Spleen (tissue), 7 donors: ENCODE results near the gene TCF12.

ENCODE experiments used
- CTCF ChIP-seq, 11 experiments: fragments of 200-600 bp in 7 of 11; fragments of 450-650 bp in 4 of 11; sonication (generic) in 4 of 11; IDR thresholded peaks in 8 of 11; conservative IDR thresholded peaks in 3 of 11; 1 replicate in 7 of 11; 2 replicates in 4 of 11; pipeline versions ENCODE4 v1.4.0 to v1.8.0; 2016 to 2021; ENCODE audit warnings: antibody characterized with exemption in 11 of 11, inconsistent platforms in 4 of 11, mild to moderate bottlenecking in 1 of 11
- POLR2A ChIP-seq, 3 donors: fragments of 450-650 bp; IDR thresholded peaks; one replicate each; pipeline ENCODE4 v1.5.1; 2017; ENCODE audit warnings: antibody characterized with exemption in 3 of 3, mild to moderate bottlenecking in 1 of 3
- donor health status: DM: no; HTN: no; CAD: no; lungs with moderate emphysema.
- donor health status: DM: no; HTN: no; CAD: no.
- donor health status: DM: no; HTN: no; CAD: no.

GRCh38 chr15:57255751-57256341 lies 337.4 kb downstream of the TCF12 start:
- TF ChIP-seq CTCF (IDR thresholded peaks at IDR 0.05 in 8 of 11, conservative IDR thresholded peaks at IDR 0.05 in 3 of 11): no peak
- no peak for TF ChIP-seq POLR2A (IDR thresholded peaks at IDR 0.05)
